Ishikawa (cell line): ENCODE data around the gene THADA.

Experiments used
- CREB1 ChIP-seq: IDR thresholded peaks from 2 replicates; pipeline ENCODE4 v1.6.1; 2012; ENCODE audit warnings: low read depth
- EGR1 ChIP-seq: IDR thresholded peaks from 2 replicates; pipeline ENCODE4 v1.6.1; 2012
- TCF12 ChIP-seq: IDR thresholded peaks from 2 replicates; pipeline ENCODE4 v1.6.1; 2012; ENCODE audit warnings: low read depth
- YY1 ChIP-seq: IDR thresholded peaks from 2 replicates; pipeline ENCODE4 v1.6.1; 2012; ENCODE audit warnings: low read depth

DNA sequence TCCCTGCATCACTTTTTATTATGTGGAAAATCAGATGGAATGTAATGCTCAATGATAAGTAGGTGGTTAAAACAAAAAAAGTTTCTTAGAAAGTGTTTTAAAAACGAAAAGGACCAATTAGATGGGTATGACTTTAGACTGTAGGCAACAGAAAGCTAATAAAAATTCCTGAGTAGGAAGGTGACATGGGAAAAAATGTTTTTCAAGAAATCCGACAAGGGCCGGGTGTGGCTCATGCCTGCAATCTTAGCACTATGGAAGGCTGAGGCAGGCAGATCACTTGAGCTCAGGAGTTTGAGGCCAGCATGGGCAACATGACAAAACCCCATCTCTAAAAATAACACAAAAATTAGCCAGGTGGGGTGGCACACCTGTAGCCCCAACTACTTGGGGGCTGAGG is 126.1 kb downstream of the THADA start:
- TF ChIP-seq CREB1, result no peak
- TF ChIP-seq TCF12, result no peak
- no peak for TF ChIP-seq EGR1
- no peak for TF ChIP-seq YY1
